ENCODE results near the gene PFKL. TPM values are rescaled to one million over a fixed set of nuclear protein-coding genes. Genes with fewer than 3 reads are reported as not detected.
A peak's percentile ranks its signal among the peaks of the same experiment; 100 is the strongest.

Gene PFKL
- total and polyA plus RNA-seq, 2 experiments from 2014 or later = 199 to 239 TPM

DNA sequence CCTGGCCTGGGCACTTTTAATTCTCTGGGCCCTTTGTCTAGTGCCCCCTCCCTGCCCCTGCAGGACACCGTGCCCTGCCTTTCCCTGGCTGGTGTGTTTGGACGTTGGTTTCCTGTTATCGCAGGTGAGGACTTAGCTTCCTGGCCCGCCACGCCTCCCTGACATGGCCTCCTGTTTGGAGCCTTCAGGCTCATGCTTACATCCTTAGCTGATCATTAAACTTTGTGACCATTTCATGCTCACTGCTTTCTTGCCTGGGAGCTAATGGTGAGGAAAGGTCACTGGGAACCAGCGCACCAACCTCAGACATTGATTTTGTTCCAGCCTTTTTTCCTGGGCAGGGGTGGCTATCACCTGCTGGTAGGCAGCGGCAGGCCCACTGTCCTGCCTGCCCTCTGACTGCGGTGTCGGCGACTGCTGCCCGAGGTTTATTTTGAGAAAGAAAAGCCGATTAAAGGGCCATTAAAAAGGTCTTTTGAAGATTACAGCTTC is 3.7 kb downstream of the PFKL start:
- H4K20me1 ChIP-seq (ENCODE audit: insufficient read depth) = no peaks in the 10 kb centered on the region
- WGBS, 2 experiments (ENCODE audit: low coverage in 1 of 2, low lambda C conversion rate in 2 of 2, missing lambda C conversion rate in 2 of 2) = 74 to 77% methylated on average over 12 of the region's 12 CpGs

DNA sequence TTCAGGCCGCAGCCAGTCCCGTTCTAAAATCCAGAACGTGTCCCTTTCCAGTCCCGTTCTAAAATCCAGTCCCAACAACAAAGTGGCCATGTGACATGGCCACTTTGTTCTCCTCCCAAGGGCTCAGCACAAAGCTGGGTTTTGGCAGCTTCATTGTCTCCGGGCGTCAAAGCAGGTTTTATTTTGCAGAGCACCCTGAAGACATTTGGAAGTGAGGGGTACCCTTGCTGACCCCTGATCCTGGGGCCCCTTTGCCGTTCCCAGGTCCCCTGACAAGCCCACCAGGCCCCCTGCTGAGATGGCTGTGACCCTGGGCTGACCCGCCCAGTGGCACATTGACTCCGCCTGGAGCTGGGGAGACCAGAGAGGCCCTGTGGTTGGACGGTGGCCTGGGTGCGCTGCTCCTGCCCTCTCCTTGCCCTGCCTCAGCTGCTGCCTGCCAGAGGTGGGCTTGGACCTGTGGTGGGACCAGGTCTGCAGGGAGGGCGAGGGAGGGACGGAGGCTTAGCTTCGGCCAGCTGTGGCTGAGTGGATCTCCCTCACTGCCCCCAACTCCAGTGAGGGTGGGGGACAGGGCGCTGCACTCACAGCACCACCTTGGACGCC is 4.3 kb downstream of the PFKL start:
- Histone ChIP-seq H3F3A (ENCODE audit: insufficient read depth) (no peaks in the 10 kb centered on the region), H3K4me2 (ENCODE audit: unreplicated experiment) (no peak overlapping the region), H4K20me1 (ENCODE audit: insufficient read depth) (no peaks in the 10 kb centered on the region), H3K79me2 (ENCODE audit: insufficient read depth) (peaks cover 78% of the 10 kb centered on the region), H3K27me3 (replicated peaks; ENCODE audit: insufficient read depth) (no peaks in the 10 kb centered on the region), H3K4me3 (no peak overlapping the region), H3K27ac (no peak overlapping the region), H3K36me3 (ENCODE audit: low read depth) (no peaks in the 10 kb centered on the region), H3K9me3 (ENCODE audit: low read depth) (no peaks in the 10 kb centered on the region), H3K9me2 (ENCODE audit: insufficient read depth) (no peaks in the 10 kb centered on the region), H3K9ac (no peak overlapping the region), H2AFZ (no peak overlapping the region), H3K4me1 (ENCODE audit: insufficient read depth) (peaks cover 11% of the 10 kb centered on the region)
- 65 to 70% methylated on average over 16 of the region's 16 CpGs for WGBS, 2 experiments (ENCODE audit: low coverage in 1 of 2, low lambda C conversion rate in 2 of 2, missing lambda C conversion rate in 2 of 2)
- in situ Hi-C loops (cut with MboI) = no loop called here
- TF ChIP-seq EZH2 (IDR thresholded peaks at IDR 0.05; ENCODE audit: insufficient read depth, poor library complexity, severe bottlenecking) (no peak), EZH2phosphoT487 (IDR thresholded peaks at IDR 0.05; ENCODE audit: insufficient read depth, low read depth) (no peak)
- DNase-seq = no peak

More for the DNA sequence above, 3.7 kb downstream of the PFKL start:
- no peaks in the 10 kb centered on the region for H3K9me2 ChIP-seq (ENCODE audit: insufficient read depth)
- no peak for DNase-seq
- no peak overlapping the region for H3K4me3 ChIP-seq
- H3K27ac ChIP-seq = no peak overlapping the region
- no peaks in the 10 kb centered on the region for H3K9me3 ChIP-seq (ENCODE audit: low read depth)
- no peak overlapping the region for H2AFZ ChIP-seq
- H3K9ac ChIP-seq = no peak overlapping the region
- no peak overlapping the region for H3K4me2 ChIP-seq (ENCODE audit: unreplicated experiment)
- 0 out of 2 replicates have a peak, but pooled peaks cover under 1% of the 10 kb centered on the region for H3F3A ChIP-seq (ENCODE audit: insufficient read depth)
- H3K79me2 ChIP-seq (ENCODE audit: insufficient read depth) = peaks cover 78% of the 10 kb centered on the region
- in situ Hi-C loops (cut with MboI) = no loop called here
- no peak for TF ChIP-seq EZH2 (IDR thresholded peaks at IDR 0.05; ENCODE audit: insufficient read depth, poor library complexity, severe bottlenecking)
- TF ChIP-seq EZH2phosphoT487 (IDR thresholded peaks at IDR 0.05; ENCODE audit: insufficient read depth, low read depth) = no peak
- H3K36me3 ChIP-seq (ENCODE audit: low read depth) = no peaks in the 10 kb centered on the region
- peaks cover 12% of the 10 kb centered on the region for H3K4me1 ChIP-seq (ENCODE audit: insufficient read depth)
- H3K27me3 ChIP-seq (replicated peaks; ENCODE audit: insufficient read depth) = no peaks in the 10 kb centered on the region

DNA sequence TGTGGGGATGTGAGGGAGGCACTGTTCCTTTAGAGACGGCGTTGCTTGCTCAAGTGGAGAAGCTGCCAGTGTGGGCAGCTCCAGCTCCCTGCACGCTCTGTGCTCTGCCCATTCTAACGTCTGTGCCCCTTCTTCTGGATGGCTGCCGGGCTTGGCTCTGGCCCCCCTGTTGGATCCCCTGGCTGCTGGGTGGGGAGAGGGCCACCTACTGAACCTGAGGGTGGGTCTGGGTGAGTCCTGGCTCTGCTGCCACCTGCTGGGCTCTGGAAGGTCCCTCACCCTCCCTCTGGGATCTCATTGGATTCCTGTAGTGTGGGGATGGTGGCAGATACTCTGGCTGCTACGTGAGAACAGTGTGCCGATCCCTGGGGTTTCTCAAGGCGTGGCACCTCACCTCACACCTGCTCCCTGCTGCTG is 5.0 kb downstream of the PFKL start:
- H3K36me3 ChIP-seq (ENCODE audit: low read depth) = no peaks in the 10 kb centered on the region
- no peak overlapping the region for H3K4me3 ChIP-seq
- WGBS, 2 experiments (ENCODE audit: low coverage in 1 of 2, low lambda C conversion rate in 2 of 2, missing lambda C conversion rate in 2 of 2) = 54 to 68% methylated on average over 6 to 7 of the region's 8 CpGs
- no peak overlapping the region for H2AFZ ChIP-seq
- H3K9me2 ChIP-seq (ENCODE audit: insufficient read depth) = no peaks in the 10 kb centered on the region
- peak; percentile 58 for DNase-seq
- in situ Hi-C loops (cut with MboI) = no loop called here
- no peak overlapping the region for H3K9ac ChIP-seq
- no peaks in the 10 kb centered on the region for H3K9me3 ChIP-seq (ENCODE audit: low read depth)
- H3K4me2 ChIP-seq (ENCODE audit: unreplicated experiment) = no peak overlapping the region
- no peak overlapping the region for H3K27ac ChIP-seq
- H3F3A ChIP-seq (ENCODE audit: insufficient read depth) = no peaks in the 10 kb centered on the region
- H4K20me1 ChIP-seq (ENCODE audit: insufficient read depth) = no peaks in the 10 kb centered on the region
- TF ChIP-seq EZH2 (IDR thresholded peaks at IDR 0.05; ENCODE audit: insufficient read depth, poor library complexity, severe bottlenecking) (no peak), EZH2phosphoT487 (IDR thresholded peaks at IDR 0.05; ENCODE audit: insufficient read depth, low read depth) (no peak)
- peaks cover 8% of the 10 kb centered on the region; the same call in 1 of the 2 replicates for H3K4me1 ChIP-seq (ENCODE audit: insufficient read depth)
- peaks cover 78% of the 10 kb centered on the region for H3K79me2 ChIP-seq (ENCODE audit: insufficient read depth)
- no peaks in the 10 kb centered on the region for H3K27me3 ChIP-seq (replicated peaks; ENCODE audit: insufficient read depth)

DNA sequence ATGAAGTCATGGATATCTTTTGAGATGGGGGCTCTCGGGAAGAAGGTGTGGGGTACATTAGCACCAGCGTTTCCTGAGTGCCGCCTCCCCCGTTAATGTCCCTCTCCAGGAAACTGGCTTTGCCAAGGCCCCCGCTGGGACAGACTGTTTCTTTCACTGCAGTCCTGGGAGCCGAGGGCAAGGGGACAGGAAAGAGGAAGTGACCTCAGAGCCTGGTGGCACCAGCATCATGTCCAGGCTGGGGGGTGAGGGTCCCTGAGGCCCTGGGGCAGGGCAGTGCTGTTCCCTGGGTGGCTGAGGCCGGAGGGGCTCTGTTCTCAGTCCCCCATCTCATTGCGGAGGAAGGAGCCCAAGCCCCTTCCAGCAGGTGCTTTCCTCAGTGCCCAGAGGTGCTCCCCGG is 5.8 kb downstream of the PFKL start:
- no peak overlapping the region for H3K4me2 ChIP-seq (ENCODE audit: unreplicated experiment)
- H3K9ac ChIP-seq = no peak overlapping the region
- 79 to 80% methylated on average over 9 of the region's 9 CpGs for WGBS, 2 experiments (ENCODE audit: low coverage in 1 of 2, low lambda C conversion rate in 2 of 2, missing lambda C conversion rate in 2 of 2)
- no peaks in the 10 kb centered on the region for H3K27me3 ChIP-seq (replicated peaks; ENCODE audit: insufficient read depth)
- H3K9me3 ChIP-seq (ENCODE audit: low read depth) = no peaks in the 10 kb centered on the region
- no peak for DNase-seq
- H3K9me2 ChIP-seq (ENCODE audit: insufficient read depth) = no peaks in the 10 kb centered on the region
- H2AFZ ChIP-seq = no peak overlapping the region
- peaks cover 8% of the 10 kb centered on the region; the same call in 1 of the 2 replicates for H3K4me1 ChIP-seq (ENCODE audit: insufficient read depth)
- H3K27ac ChIP-seq = no peak overlapping the region
- H3K79me2 ChIP-seq (ENCODE audit: insufficient read depth) = peaks cover 73% of the 10 kb centered on the region
- no peak for TF ChIP-seq EZH2phosphoT487 (IDR thresholded peaks at IDR 0.05; ENCODE audit: insufficient read depth, low read depth)
- H3K36me3 ChIP-seq (ENCODE audit: low read depth) = no peaks in the 10 kb centered on the region
- H4K20me1 ChIP-seq (ENCODE audit: insufficient read depth) = no peaks in the 10 kb centered on the region
- in situ Hi-C loops (cut with MboI) = no loop called here
- H3F3A ChIP-seq (ENCODE audit: insufficient read depth) = no peaks in the 10 kb centered on the region
- no peak overlapping the region for H3K4me3 ChIP-seq
